HL-60/S4 (cell line): Measurements from ENCODE around the gene SMAD1.

Experiments used
- in situ Hi-C: fragments of 300-500 bp; cut with MboI; formaldehyde crosslinking; loops from 2 replicates; pipeline ENCODE4 v1.14.3; 2022; ENCODE audit warnings: low sequenced_read_pairs

The SMAD1 gene

DNA sequence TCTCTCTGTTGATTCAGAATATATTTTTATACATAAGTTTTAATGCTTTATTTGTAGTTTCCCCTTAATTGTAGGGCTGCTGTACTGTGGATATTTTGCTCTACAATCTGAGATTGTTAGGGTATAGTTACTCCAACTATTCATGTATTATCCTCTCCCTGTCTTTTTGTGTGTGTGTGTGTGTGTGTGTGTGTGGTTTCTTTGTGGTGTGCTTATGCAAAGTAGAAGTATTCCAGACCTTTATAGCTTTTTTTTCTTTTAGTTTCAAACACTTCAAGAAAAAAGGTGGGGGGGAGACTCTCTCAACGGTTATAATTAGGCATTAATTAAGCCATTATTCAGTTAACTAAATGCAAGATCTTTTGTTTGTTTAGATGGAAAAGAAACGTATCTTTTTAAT, 6.7 kb downstream of the SMAD1 start:
- in situ Hi-C loops = no loop called here

DNA sequence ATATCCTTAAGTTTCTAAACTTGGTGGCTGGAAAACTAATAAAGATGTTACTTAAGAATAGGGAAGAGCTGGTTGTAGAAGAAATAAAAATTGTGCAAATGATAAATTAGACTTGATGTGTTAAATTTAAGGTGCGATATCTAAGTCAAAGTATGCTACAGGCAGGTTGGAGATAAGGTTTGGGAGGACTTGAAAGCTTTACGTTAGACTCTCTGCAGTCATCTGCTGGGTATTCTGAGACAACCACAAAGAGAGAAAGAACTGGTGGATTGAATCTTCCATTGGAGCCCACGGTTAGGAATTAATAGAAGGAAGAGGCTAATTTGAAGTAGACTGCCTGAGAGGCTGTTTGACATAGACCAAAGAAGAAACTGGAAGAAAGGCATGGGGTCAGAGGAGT, 7.9 kb downstream of the SMAD1 start:
- in situ Hi-C loops = no loop called here

DNA sequence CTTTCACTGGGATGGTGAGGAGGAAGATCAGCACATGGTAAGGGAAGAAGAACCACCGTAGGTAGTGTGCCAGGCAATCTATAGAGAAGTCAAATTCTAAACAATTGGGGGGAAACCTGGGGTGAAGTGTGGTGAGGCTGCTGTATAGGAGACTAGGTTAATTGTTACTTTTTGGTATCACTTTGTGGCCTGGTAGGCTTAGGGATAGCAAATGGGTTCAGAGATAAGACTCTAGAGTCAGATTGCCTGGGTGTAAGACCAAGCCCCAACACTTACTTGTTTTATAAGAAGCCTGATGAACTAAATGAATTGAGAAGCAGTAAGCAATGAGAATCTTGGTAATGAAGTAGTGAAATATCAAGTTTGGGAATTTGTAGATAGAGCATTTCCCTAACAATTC, 8.7 kb downstream of the SMAD1 start:
- in situ Hi-C loops = no loop called here

DNA sequence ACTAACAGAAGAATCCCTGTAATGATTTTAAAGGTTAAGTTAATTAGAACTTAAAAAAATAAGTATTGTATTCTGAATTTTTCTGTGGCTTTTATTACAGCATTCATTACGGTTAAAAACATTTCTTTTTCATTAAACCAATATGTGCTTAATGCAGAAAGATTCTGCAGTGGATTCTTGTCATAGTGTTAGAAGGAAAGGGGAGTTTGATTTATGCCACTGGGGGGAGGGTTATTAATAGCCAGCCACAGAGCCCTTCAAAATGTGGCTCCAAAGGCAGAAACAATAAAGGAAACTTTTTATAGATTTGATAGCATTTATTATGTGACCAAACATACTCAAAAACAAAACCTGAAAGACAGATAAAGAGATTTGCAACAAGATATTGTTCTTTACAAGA, 9.1 kb downstream of the SMAD1 start:
- in situ Hi-C loops = no loop called here

DNA sequence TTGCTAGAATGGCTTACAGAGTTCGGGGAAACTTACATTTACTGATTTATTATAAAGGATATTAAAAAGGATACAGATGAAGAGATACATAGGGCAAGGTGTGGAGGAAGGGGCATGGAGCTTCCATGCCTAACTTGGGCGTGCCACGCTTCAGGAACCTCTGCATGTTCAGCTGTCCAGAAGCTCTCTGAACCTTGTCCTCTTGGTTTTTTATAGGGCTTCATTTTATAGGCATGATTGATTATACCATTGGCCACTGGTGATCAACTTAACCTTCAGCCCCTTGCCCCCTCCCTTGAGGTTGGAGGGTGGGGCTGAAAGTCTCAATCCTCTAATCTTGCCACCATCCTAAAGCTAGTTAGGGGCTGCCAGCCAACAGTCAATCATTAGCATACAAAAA, 10.7 kb downstream of the SMAD1 start:
- in situ Hi-C loops = no loop called here

DNA sequence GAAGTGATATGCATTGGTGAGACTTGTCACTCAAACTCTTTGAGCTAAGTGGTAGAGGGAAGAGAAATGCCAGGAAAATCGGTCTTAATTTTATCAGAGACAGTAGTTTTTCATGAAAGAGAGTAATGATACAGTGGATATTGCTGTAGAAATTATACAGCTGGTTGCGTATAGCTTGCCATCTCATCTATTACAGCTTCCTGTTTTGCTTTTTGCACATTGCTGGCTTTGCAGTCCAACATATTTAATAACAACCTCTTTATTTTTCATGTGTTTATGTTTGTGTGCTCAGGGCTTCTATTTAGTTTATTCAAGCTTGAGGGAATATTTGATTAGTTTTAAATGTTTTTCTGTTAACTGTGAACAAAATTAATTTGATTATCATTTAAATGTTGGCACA, 11.5 kb downstream of the SMAD1 start:
- in situ Hi-C loops = no loop called here

DNA sequence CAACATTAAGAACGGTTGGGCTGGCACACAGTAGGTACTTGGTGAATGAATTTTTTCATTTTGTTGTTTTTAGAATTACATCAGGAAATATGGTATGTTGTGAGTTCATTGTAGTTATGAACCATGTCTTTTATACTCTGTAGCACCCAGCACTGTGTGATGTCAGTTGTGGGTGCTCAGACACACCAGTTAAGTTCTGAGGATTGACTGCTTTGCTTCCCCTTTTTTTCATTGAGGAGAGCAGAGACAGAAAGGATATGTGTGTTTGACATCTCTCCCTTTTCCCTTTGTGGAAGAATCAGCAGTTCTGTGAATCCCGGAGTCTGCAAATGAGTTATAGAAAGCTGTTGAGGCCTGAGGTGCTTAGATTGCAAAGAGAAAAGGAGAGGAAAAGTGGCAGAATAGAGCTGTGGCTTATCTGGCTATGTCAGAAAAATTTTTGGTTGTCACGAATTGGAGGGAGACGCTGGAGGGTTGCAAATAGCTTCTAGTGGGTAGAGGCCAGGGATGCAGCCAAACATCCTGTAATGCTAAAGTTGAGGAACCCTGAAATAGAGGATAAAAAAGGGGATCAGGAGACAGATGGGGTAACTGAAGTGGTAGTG, 13.1 kb downstream of the SMAD1 start:
- in situ Hi-C loops = no loop called here

DNA sequence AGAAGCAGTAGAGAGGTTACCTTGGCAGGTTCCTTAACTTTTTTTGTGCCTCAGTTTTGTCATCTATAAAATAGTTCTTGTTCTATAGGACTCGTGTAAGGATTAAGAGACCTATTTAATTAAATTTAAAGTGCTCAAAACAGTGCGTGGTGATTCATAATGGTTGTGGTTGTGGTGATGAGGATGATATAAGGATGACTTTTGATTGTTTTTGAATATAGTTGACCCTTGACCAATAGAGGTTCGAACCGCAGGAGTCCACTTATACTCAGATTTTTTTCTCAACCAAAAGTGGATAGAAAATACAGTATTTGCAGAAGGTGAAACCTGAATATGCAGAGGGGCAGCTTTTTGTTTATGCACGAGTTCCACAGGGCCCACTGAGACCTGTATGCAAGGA, 14.6 kb downstream of the SMAD1 start:
- in situ Hi-C loops = no loop called here

DNA sequence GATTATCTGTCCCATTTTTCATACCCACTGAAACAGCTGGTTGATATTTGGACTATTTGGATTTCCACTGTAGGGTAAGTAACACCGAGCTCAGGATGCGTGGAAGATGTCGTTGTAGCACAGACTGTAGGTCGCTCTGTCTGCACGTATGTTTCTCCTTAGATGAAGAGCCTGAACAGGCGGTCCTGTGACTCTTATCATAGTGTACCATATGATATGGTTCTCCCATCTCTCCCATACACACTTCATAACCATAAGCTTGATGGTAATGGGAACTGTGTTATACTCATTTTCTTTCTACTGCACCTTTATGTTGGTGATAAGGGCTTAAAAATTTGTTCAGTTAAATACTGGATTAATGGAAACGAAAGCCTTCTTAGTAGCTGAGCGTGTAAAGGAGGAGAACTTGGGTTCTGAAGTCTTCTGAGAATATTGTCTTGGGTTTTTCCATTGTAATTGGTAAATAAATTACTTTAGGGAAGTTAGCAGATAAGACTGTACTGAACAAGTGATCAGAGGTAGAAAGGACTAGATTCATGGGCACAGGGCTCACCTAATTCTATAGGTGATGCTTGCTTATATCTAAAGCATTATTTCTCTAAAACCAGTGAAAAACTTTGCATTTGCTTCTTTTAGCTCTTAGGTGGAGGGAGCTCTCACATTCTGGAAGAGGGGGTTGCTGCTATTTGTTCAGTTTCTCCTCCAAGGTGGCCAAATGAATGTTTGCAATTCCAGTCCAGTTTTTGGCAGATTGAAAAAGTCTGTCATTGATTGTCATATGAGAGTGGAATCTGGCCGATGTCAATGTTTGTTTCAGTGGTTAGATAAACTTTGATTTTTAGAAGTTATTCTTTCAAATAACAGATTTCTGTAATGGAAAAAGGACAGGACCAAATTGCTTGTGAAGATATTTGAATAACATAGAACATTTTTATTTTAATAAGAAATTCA, 15.8 kb downstream of the SMAD1 start:
- in situ Hi-C loops = no loop called here

DNA sequence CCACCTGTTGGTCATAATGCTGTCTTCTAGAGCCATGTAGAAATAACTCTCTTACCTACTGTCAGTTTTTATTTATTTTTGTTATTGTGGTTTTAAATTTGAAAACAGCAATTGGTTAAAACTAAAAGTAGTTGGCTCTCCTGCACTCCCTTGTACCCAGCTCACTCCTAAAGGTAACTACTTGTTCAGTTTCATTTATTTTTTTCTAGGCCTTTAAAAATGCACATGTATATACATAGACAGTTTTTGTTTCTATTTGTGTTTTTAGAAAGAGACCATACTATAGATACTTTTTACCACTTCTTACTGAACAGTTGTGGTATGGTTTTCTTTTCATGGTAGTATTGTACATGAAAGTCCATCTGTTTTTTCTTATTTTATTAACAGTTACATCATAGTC, 16.8 kb downstream of the SMAD1 start:
- in situ Hi-C loops = no loop called here

DNA sequence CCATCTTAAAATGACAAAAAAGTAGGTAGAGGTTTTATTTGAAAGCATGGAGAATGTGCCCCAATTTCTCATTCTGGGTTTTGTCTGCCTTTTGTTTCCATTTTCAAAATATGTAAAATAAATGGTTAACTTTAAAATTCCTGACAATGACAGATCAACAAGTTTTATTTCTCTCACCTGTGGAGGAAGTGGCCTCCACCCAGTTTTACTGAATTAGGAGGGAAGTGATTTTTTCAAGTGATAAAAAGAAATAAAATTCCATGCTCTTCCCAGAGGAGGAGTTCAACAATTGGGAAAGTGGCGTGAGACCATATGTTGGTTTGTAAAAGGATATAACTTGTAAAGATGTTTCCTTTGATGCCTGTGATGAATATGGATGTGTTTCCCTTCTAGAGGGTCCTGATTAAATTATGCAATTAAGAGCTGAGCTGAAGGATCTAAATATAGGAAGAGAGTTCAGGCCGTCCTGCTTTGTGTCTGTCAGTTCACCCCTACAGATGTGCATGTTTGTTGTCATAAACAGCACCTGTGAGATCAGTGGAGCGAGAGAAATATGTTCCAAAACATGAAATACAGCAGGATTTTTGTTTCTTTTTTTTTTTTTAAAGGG, 19.5 kb downstream of the SMAD1 start:
- in situ Hi-C loops = no loop called here

DNA sequence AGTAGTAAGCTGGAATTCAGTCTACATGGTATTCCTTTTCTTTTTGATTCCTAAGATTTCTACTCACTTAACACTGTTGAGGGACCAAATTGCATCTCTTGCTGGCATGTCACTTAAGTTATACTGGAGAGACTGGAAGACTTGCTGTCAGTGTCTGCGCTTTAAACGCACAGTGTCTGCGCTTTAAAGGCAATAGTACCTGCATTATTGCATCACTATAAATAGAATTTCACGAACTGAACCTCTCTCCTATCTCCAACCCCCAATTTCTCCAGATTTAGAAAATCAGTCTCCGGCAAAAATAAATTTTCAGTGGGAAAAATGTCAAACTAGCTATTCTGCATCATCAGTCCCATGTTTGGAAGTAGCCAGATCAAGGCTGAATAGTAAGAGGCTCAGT, 21.2 kb downstream of the SMAD1 start:
- in situ Hi-C loops = no loop called here

DNA sequence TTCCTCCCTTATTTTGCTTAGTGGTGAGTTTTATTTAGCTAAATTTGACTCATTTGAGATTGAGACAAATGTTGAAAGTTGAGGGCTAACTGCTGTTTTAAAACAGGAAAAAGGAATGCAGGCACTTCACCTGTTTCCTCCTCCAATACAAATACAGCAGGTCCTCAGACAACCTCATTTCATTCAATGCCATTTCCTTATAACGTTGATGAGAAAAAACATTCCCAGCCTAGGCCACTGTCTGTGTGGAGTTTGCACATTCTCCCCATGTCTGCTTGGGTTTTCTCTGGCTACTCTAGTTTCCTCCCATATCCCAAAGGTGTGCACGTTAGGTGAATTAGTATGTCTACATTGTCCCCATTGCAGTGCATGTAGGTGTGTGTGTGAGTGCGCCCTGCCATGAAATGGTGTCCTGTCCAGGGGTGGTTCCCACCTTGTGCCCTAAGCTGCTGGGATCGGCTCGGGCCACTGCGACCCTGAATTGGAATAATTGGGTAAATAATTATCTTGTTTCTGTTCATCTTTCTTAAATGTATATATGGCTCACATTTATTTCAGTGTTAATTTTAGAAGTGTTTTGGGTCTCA, 21.9 kb downstream of the SMAD1 start:
- in situ Hi-C loops = no loop called here

DNA sequence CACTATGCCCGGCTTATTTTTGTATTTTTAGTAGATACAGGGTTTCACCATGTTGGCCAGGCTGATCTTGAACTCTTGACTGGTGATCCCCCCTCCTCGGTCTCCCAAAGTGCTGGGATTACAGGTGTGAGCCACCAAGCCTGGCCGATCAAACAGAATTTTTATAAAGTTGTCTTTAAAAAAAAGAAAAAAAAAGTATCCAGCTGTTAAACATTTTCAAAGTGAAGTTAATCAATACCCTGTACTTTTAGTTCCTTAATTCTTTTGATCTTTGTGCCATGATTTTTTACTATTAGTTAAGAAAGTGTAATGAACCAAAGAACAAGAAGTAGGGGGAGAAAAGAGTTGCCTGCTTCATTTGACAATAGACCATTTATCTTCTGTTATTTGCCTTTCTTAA, 24.3 kb downstream of the SMAD1 start:
- in situ Hi-C loops = no loop called here

DNA sequence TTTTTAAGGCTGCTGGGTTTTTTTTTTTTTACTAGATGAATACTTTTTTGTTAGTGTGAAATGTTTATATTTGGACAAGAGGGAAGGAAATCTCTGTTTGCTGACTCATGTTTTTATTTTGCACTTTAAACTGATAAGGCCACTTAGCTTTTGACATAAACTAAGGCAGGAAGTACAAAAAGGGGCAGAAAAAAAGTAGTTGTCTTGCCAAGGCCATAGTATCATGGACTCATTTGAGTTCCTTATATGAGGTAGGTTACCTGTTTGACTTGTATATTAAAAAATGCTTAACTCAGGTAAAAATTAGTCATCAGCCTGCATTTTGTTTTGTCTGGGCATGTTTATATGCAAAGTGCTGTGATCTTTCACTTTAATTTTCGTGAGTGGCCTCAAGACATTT, 26.0 kb downstream of the SMAD1 start:
- in situ Hi-C loops = no loop called here

DNA sequence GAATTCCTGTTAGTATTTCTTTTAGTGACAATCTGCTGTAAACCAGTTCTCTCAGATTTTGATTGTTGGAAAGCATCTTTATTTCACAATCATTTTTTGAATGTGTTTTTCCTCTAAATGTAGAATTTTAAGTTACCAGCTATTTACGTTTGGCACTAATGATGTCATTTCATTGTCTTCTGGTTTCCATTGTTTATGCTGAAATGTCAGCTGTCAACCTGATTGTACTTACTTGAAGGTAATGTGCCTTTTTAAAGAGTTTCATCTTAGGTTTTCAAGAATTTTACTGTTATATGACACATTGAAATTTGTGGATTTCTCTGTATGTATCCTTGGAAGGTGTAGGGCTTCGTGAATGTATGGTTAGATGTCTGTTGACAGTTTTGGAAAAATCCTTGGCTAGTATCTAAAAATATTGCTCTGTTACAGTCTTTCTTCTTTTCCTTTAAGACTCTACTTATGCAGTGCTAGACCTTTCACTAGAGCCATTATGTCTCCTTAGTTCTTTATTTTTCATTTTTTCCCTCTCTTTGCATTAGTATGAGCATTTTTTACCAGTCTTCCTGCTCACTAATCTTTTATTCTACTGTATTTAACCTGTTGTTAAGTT, 30.4 kb downstream of the SMAD1 start:
- in situ Hi-C loops = no loop called here

DNA sequence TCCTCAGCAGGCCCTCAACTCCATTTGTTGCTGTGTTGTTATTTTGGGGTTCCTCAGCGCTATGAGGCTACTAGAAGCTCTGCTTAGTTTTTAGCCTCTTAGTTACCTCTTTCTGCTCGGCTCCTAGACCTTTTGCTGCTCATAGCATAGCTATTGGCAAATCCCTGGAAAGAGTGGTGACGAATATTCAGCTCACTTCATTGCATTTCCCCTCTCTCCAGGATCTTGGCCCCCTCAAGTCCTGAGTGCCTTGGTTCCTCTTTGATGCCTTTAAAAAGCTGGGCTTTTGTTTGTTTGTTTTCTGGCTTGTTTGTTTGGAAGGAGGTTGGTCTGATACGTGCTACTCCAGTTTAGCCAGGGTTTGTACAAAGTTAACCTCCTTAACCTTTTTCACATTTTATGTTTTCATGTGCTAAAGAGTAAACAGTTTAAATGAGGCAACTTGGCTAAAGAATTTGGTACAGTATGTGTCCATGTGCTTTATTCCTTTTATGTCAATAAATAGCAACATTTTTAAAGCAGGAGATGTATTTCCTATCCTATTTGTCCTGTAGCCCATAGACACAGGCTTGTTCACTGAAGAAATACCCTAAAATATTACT, 31.5 kb downstream of the SMAD1 start:
- in situ Hi-C loops = no loop called here

DNA sequence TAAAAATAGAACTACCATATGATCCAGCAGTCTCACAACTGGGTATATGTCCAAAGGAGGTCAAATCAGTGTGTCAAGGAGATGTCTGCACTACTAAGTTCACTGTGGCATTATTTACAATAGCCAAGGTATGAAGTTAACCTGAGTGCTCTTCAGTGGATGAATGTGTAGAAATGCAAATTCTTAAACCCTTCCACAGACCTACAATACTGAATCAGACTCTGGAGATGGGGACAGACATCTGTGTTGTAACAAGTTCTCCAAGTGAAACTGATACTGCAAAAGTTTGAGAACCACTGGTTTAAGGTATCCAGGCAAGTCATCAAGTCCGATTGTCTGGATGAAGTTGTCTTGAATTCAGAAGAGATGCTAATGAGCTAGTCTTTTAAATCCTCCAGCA, 38.5 kb downstream of the SMAD1 start:
- in situ Hi-C loops = no loop called here

DNA sequence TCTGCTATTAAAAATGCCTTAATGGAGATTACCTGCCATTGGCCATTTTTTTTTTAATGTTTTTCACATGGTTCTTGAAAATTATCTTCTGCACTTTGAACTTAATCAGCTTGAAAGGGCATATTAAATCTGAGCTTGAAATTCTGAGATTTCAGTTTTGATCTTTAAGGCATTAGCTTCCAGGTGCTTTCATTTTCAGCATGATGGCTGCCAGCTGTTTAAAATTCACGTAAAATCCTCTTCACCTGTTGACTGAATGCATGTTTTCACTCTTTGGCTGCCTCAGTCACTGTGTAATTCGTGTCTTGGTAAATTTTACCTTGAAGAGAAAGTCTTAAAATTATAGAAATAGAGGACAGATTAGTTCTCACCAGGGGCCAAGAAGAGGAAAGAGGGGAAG, 39.6 kb downstream of the SMAD1 start:
- in situ Hi-C loops = no loop called here

DNA sequence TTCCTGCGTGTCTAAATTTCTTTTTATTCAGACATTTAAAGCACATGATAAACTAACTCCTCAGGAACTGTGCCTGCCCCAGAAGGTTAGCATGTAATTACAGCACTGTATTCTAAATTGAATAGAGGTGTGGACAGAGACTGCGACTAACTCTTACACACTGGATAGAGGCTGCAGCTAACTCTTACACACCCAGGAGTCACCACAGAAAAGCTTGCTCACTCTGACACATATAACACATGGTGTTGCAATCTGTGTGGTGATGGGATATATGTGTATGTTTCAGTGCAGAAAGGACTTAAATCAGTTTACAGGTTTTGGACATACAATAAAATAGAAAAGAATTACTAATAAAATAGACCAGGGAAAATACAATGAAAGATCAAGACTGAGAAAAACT, 41.5 kb downstream of the SMAD1 start:
- in situ Hi-C loops = no loop called here

DNA sequence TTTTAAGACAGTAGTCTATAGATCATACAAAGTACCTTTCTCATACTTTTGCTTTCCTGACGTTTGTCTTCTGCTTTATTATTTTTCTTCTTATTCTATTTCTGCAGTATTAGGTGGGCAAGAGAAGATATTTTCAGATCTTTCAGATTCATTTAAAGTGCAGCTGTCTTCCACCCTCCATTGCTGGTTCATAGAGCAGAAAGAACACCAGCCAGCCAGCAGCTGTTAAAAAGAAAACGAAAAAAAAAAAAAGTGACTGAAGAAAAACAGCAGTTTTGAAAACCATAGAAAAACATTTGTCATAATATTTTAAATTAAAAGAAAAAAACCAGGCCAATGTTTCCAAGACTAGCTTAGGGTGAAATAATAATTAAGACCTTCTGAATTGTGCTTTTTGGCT, 42.9 kb downstream of the SMAD1 start:
- in situ Hi-C loops = no loop called here
